Fibroblast of villous mesenchyme (primary cell): Measurements from ENCODE around the gene OR2V2. TPM values are rescaled to one million over a fixed set of nuclear protein-coding genes. Genes with fewer than 3 reads are reported as not detected.

ENCODE experiments used
- DNase-seq: peaks from one replicate; pipeline ENCODE4 v3.0.0-alpha.2; 2010; ENCODE audit warnings: low read depth
- H3K4me3 ChIP-seq: 2 replicates; pipeline ENCODE4 v1.5.1; 2011; ENCODE audit warnings: low read depth, mild to moderate bottlenecking, low read length
- CTCF ChIP-seq: IDR thresholded peaks from 2 replicates; pipeline ENCODE4 v1.5.1; 2012; ENCODE audit warnings: low read depth, mild to moderate bottlenecking, low read length; ENCODE audit not compliant: insufficient read depth
- total RNA-seq: library from RNA; depleted of rRNA; stranded (reverse); fragments of >200 nt; gene quantifications from 2 replicates; pipeline ENCODE4 v1.2.3, GENCODE V29; 2012

OR2V2 gene
- total RNA-seq, 1 donor: not detected

GRCh38 chr5:181151146-181151545 lies 3.8 kb downstream of the OR2V2 start:
- TF ChIP-seq CTCF: no peak
- no peak overlapping the region for H3K4me3 ChIP-seq
- DNase-seq: no peak

GRCh38 chr5:181152406-181152805 lies 5.0 kb downstream of the OR2V2 start:
- H3K4me3 ChIP-seq: no peak overlapping the region
- no peak for DNase-seq
- no peak for TF ChIP-seq CTCF

- no peak for TF ChIP-seq CTCF
- H3K4me3 ChIP-seq: no peak overlapping the region
- no peak for DNase-seq
Measured at GRCh38 chr5:181153814-181154213, 6.4 kb downstream of the OR2V2 start.

- no peak overlapping the region for H3K4me3 ChIP-seq
- no peak for TF ChIP-seq CTCF
- no peak for DNase-seq
Measured at GRCh38 chr5:181156758-181157157, 9.4 kb downstream of the OR2V2 start.

- no peak for TF ChIP-seq CTCF
Measured at GRCh38 chr5:181158869-181159268, 11.5 kb downstream of the OR2V2 start.

GRCh38 chr5:181159286-181160151 lies 12.1 kb downstream of the OR2V2 start:
- peak; percentile 76 for DNase-seq
- TF ChIP-seq CTCF: peak; percentile 94
- no peak overlapping the region for H3K4me3 ChIP-seq

More at GRCh38 chr5:181158869-181159268, 11.5 kb downstream of the OR2V2 start:
- H3K4me3 ChIP-seq: no peak overlapping the region
- DNase-seq: no peak
